ENCODE results near the gene CYBA.

Gene CYBA

DNA sequence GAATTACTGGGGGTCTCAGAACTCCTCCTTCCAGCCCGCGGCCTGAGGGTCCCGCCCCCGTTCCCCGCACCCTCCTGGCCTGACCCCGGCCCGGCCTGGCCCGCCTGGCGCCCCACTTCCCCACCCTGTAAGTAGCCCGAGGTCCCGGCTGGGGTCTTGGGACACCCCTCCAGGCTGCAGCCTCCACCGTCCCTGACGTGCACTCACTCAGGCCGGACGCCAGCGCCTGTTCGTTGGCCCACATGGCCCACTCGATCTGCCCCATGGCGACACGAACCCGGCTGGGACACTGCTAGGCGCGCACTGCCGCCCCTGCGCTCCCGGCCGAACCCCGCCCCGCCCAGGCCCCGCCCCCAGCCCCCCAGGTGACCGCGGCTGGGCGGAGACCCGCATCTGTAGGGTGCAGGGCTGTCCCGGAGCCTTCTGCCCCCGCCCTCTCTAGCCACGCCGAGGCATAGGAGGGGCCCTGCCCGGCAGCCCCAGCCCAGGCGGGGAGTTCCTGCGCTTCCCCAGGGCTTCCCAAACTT, at the start of gene CYBA:
CYBA (minus strand) TSS at position 305 of the 527 bp plus-strand sequence; CDS start at position 265, 40 bp downstream.
- Histone ChIP-seq H3K27me3 (ENCODE audit: control insufficient read depth, insufficient read depth, low read length) (no peaks in the 10 kb centered on the region), H3K9me3 (ENCODE audit: control insufficient read depth, low read length) (no peaks in the 10 kb centered on the region), H3K36me3 (ENCODE audit: control insufficient read depth, insufficient read depth, low read length) (no peaks in the 10 kb centered on the region), H3K4me3 (ENCODE audit: low read length) (peak within 1 kb of the TSS; percentile 87), H3K9ac (ENCODE audit: low read length) (peak within 1 kb of the TSS; percentile 81), H3K4me1 (ENCODE audit: control insufficient read depth, insufficient read depth, low read length) (peaks cover 20% of the 10 kb centered on the region)

DNA sequence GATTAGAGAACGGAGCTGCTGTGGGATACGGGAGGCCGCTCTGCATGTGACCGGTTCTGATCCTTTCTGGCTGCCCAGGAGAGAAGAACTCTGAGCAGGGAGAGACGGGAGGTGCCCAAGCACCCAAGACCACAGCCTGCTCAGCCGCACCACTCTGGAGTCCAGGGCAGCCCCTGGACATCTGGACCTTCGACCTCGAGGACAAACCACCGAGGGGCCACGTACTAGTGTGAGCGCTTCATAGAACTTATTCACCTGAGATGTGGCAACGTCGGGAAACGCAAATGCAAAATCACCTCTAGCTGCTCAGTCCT, 49.4 kb upstream of the CYBA start:
- no peak overlapping the region for H3K9ac ChIP-seq (ENCODE audit: low read length)
- no peaks in the 10 kb centered on the region for H3K9me3 ChIP-seq (ENCODE audit: control insufficient read depth, low read length)
- no peaks in the 10 kb centered on the region for H3K27me3 ChIP-seq (ENCODE audit: control insufficient read depth, insufficient read depth, low read length)
- no peak overlapping the region for H3K4me3 ChIP-seq (ENCODE audit: low read length)
- H3K4me1 ChIP-seq (ENCODE audit: control insufficient read depth, insufficient read depth, low read length): peaks cover 6% of the 10 kb centered on the region
- H3K36me3 ChIP-seq (ENCODE audit: control insufficient read depth, insufficient read depth, low read length): no peaks in the 10 kb centered on the region

DNA sequence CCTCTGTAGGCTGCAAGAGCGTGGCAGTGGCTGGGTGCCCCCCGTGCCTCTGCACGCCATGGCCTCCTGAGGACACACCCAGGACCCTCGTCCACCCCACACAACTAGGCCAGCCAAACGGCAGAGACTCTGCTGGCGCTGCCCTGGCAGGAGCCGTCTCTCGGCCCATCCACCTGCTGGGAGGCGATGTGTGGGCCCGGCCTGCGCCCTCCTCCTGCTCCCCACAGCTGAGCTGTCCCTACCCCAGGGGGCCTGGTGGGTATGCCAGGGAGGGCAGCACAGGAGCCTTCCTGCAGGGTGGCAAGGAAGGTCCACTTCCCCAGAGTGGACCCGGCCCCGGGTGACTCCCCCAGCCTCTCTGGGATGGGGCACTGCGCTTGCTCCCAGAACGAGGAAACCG, 48.3 kb upstream of the CYBA start:
- H3K9me3 ChIP-seq (ENCODE audit: control insufficient read depth, low read length): no peaks in the 10 kb centered on the region
- no peaks in the 10 kb centered on the region for H3K4me1 ChIP-seq (ENCODE audit: control insufficient read depth, insufficient read depth, low read length)
- H3K27me3 ChIP-seq (ENCODE audit: control insufficient read depth, insufficient read depth, low read length): no peaks in the 10 kb centered on the region
- no peak overlapping the region for H3K4me3 ChIP-seq (ENCODE audit: low read length)
- H3K9ac ChIP-seq (ENCODE audit: low read length): no peak overlapping the region
- no peaks in the 10 kb centered on the region for H3K36me3 ChIP-seq (ENCODE audit: control insufficient read depth, insufficient read depth, low read length)

DNA sequence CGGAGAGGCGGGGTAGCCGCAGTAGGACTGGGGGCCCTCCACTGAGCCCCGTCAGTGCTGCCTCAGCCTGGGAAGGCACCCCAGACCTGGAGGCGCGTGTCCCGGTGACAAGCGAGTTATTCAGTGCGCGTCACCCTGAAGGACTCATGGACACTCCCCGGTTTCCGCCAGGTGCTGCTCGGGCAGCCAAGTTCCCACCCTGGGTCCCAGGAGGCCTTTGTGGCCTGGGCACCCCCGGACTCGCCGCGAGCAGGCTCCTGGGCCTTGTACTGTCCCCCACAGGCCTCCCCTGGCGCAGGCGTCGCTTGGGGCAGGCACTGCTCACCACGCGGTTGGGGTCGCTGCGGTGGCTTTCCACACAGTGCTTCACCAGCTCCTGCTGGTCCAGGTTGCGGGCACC, 47.8 kb upstream of the CYBA start:
- no peaks in the 10 kb centered on the region for H3K9me3 ChIP-seq (ENCODE audit: control insufficient read depth, low read length)
- no peaks in the 10 kb centered on the region for H3K36me3 ChIP-seq (ENCODE audit: control insufficient read depth, insufficient read depth, low read length)
- no peaks in the 10 kb centered on the region for H3K27me3 ChIP-seq (ENCODE audit: control insufficient read depth, insufficient read depth, low read length)
- no peak overlapping the region for H3K9ac ChIP-seq (ENCODE audit: low read length)
- no peak overlapping the region for H3K4me3 ChIP-seq (ENCODE audit: low read length)
- H3K4me1 ChIP-seq (ENCODE audit: control insufficient read depth, insufficient read depth, low read length): no peaks in the 10 kb centered on the region

DNA sequence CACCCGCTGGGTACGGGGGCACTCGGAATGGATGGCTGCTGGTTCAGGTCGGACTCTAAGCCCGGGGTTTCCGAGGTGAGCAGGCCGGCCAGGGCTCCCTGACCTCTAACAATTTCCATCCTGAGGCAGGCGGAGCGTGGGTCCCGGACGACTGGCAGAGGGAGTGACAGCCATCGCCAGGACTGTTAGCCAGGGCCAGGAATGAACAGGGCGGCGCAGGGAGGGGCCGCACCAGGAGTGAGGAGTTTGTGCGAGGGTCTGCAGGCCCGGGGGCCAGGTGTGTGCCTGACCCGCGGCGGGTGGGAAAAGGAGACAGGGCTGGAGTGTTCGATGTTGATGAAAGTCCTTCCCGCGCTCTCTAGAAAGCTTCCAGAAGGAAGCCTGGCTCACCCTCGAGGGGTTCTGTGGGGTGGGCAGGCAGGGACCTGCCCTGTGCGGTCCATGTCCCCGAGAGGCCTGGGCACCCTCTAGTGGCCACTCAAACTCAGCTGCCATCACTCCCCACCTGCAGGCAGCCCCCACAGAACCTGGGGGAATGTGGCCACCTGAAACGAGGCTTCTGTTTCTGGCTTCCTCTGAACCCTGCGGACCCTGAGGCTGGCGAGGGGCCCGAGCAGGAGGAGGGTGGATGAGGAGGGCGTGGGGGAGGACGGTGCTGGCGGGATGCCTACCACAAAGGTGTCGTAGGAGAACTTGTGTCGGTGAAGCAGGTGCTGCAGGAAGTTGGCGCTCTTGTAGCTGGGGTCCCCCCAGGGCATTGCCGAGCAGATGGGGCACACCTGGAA, 47.2 kb upstream of the CYBA start:
- no peaks in the 10 kb centered on the region for H3K9me3 ChIP-seq (ENCODE audit: control insufficient read depth, low read length)
- no peaks in the 10 kb centered on the region for H3K27me3 ChIP-seq (ENCODE audit: control insufficient read depth, insufficient read depth, low read length)
- H3K36me3 ChIP-seq (ENCODE audit: control insufficient read depth, insufficient read depth, low read length): no peaks in the 10 kb centered on the region
- H3K4me1 ChIP-seq (ENCODE audit: control insufficient read depth, insufficient read depth, low read length): no peaks in the 10 kb centered on the region
- H3K9ac ChIP-seq (ENCODE audit: low read length): no peak overlapping the region
- no peak overlapping the region for H3K4me3 ChIP-seq (ENCODE audit: low read length)

DNA sequence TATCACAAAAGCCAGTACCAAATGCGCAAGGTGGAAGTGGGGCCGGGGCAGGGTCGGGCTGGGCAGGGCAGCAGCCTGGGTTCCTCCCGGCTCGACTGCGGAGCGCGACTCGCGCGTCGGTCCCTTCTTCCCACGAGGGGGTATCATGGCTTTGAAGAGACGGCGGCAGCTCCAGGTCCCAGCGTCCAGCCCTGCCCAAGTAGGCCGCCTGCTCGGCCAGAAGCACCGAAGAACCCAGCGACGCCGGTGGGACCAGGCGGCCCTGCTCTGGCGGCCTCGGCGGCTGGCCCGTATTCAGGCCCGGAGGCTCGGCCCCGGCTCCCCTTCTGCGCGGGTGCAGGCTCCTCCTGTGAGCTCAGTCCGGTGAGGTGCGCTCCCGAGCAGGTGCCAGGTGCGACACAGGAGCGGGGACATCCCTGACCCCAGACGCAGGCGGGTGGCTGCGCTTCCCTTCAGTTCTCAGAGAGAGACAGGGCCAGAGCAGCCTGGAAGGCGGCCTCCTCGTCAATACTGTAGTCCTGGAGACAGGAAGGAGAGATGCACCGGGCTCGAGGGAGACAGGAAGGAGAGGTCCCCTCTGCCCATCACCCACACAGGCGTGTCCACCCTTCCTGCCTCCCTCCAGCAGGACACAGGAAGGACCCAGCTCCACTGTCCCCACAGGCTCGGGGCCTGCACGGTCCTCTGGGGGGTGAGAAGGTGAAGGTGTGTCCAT, 46.4 kb upstream of the CYBA start:
- Histone ChIP-seq H3K36me3 (ENCODE audit: control insufficient read depth, insufficient read depth, low read length) (no peaks in the 10 kb centered on the region), H3K4me1 (ENCODE audit: control insufficient read depth, insufficient read depth, low read length) (peaks cover 4% of the 10 kb centered on the region), H3K9me3 (ENCODE audit: control insufficient read depth, low read length) (no peaks in the 10 kb centered on the region), H3K27me3 (ENCODE audit: control insufficient read depth, insufficient read depth, low read length) (peaks cover 4% of the 10 kb centered on the region), H3K4me3 (ENCODE audit: low read length) (no peak overlapping the region), H3K9ac (ENCODE audit: low read length) (no peak overlapping the region)

DNA sequence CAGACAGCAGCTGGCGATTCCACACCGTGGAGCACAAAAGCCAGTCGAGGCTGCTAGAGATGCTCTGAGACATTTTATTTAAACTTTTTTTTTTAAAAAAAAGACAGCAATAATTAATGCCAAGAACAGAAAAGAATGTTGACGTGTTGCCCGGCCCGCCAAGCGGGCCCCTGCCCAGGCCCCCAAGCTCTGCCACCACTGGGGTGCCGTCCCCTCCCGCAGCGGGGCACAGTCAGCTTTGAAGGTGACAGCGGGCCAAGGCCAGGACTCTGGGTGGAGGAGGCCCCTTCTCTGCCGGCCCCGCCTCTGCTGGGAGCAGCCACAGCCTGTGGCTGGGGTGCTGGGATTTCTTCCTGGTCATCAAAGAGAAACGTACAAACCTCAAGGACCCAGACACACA, 45.6 kb upstream of the CYBA start:
- Histone ChIP-seq H3K36me3 (ENCODE audit: control insufficient read depth, insufficient read depth, low read length) (no peaks in the 10 kb centered on the region), H3K9me3 (ENCODE audit: control insufficient read depth, low read length) (no peaks in the 10 kb centered on the region), H3K4me1 (ENCODE audit: control insufficient read depth, insufficient read depth, low read length) (peaks cover 8% of the 10 kb centered on the region), H3K27me3 (ENCODE audit: control insufficient read depth, insufficient read depth, low read length) (peaks cover 6% of the 10 kb centered on the region), H3K4me3 (ENCODE audit: low read length) (no peak overlapping the region), H3K9ac (ENCODE audit: low read length) (no peak overlapping the region)

DNA sequence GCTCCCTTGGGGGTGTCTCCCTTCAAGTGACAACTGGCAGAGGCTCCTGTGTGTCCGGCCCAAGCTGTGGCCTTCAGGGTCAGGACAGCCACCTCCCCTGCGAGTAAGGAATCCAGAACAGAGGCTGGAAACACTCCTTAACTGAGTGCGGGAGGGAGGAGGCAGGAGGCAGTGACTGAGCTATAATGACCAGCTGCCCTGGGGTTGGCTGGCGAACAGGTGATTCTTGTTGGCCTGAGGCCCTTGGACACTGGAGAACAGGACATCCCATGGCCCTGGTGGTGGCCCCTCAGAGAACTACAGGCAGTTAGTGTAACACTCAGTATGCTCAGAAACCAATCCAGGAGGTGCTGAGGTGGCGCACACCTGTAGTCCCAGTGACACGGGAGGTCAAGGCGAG, 44.9 kb upstream of the CYBA start:
- Histone ChIP-seq H3K9me3 (ENCODE audit: control insufficient read depth, low read length) (no peaks in the 10 kb centered on the region), H3K9ac (ENCODE audit: low read length) (no peak overlapping the region), H3K27me3 (ENCODE audit: control insufficient read depth, insufficient read depth, low read length) (peaks cover 13% of the 10 kb centered on the region), H3K4me3 (ENCODE audit: low read length) (no peak overlapping the region), H3K36me3 (ENCODE audit: control insufficient read depth, insufficient read depth, low read length) (no peaks in the 10 kb centered on the region), H3K4me1 (ENCODE audit: control insufficient read depth, insufficient read depth, low read length) (peaks cover 8% of the 10 kb centered on the region)

DNA sequence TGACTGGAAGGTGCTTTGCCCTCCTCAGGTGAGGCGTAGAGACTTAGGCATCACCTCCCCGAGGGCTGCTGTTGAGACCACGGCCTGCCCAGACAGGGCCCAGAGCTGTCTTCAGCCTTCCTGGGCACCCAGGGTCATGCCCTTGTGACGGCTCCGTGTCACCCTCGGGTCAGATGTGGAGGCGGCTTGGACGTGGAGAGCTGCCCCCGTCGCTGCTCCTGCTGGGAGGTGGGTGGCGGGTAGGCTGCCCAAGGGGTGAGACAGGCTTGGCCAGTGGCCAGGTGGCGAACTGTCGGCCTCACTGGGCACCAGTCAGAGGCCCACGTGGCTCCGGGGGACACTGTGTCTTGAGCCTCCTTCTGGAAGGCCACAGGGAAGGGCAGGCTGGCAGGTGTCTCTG, 44.4 kb upstream of the CYBA start:
- H3K36me3 ChIP-seq (ENCODE audit: control insufficient read depth, insufficient read depth, low read length): no peaks in the 10 kb centered on the region
- no peaks in the 10 kb centered on the region for H3K9me3 ChIP-seq (ENCODE audit: control insufficient read depth, low read length)
- peaks cover 16% of the 10 kb centered on the region for H3K27me3 ChIP-seq (ENCODE audit: control insufficient read depth, insufficient read depth, low read length)
- peaks cover 8% of the 10 kb centered on the region for H3K4me1 ChIP-seq (ENCODE audit: control insufficient read depth, insufficient read depth, low read length)
- H3K4me3 ChIP-seq (ENCODE audit: low read length): no peak overlapping the region
- H3K9ac ChIP-seq (ENCODE audit: low read length): no peak overlapping the region

DNA sequence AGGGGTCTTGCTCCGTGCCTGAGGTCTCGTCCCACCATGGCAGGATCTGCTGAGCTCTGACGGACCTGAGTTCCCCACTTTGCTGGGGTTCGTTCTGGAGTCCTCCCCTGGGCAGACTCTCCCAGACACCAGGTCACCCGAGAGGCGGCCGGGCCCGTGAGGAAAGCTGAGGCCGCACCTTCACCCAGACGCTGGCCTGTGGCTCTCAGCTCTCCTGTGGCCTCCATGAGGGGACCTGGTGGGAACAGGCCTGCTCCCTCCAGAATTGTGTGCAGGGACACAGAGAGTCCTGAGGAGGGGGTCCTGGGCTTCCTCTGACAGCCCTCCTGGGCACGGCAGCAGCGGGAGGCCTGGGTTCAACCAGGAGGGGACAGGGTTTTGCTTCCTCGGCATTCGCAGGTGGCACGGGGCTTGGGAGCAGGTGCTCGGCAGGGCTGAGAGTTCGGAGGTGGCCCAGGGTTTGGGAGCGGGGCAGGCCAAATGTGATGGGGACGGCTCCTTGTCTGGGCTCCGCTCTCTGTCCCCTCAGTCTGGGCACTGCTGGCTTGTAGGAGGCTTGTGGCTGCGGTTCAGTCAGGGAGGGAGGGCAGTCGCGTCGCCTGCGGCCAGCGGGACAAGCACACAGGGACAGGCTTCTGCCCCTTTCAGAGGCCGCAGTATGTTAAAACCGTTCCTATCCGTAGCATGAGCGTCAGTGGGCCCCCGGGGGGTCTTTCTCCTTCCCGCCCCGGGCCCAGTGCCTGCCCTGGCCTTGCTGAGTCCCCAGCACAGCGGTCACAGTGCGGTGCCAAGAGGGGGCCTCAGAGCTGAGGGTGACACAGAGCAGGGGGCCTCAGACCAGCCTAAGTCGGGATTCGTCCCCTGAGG, 43.6 kb upstream of the CYBA start:
- no peaks in the 10 kb centered on the region for H3K36me3 ChIP-seq (ENCODE audit: control insufficient read depth, insufficient read depth, low read length)
- H3K9me3 ChIP-seq (ENCODE audit: control insufficient read depth, low read length): no peaks in the 10 kb centered on the region
- H3K4me1 ChIP-seq (ENCODE audit: control insufficient read depth, insufficient read depth, low read length): peaks cover 8% of the 10 kb centered on the region
- no peak overlapping the region for H3K9ac ChIP-seq (ENCODE audit: low read length)
- peaks cover 16% of the 10 kb centered on the region for H3K27me3 ChIP-seq (ENCODE audit: control insufficient read depth, insufficient read depth, low read length)
- no peak overlapping the region for H3K4me3 ChIP-seq (ENCODE audit: low read length)

DNA sequence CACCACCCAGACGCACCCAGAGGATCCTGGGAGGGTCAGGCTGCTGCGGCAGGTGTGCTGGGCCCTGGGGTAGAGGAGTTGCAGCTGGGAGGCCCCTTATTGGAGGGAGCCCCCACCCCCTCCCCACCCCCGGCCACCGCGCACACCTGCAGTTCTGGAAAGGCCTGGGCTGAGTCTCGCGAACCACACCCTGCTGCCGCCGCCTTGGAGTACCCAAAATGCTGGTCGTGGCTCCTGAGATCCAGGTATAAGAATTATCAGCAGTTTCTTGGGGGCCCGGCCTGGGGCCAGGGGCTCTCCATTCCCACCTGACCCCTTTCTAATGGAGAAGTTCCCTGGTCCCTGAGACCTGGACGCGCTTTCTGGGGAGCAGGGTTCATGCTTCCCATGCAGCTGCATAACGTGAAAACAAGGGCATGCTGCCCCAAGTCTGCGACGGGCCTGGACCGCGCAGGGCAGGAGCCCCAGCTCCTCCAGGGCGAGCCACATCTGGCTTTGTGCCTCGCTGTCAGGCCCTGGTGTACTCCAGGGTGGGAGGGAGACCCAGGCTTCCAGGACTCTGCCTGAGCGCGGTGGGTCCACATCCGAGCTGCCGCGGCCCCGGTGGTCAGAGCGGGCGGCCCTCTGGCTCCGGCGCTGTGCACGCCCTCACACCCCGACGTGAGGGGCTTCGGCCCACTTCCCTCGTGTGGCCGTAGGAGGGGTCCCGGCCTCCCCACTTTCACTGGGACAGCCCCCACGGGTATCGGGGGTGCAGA, 42.7 kb upstream of the CYBA start:
- peaks cover 22% of the 10 kb centered on the region for H3K27me3 ChIP-seq (ENCODE audit: control insufficient read depth, insufficient read depth, low read length)
- no peaks in the 10 kb centered on the region for H3K9me3 ChIP-seq (ENCODE audit: control insufficient read depth, low read length)
- H3K9ac ChIP-seq (ENCODE audit: low read length): no peak overlapping the region
- H3K4me3 ChIP-seq (ENCODE audit: low read length): no peak overlapping the region
- no peaks in the 10 kb centered on the region for H3K36me3 ChIP-seq (ENCODE audit: control insufficient read depth, insufficient read depth, low read length)
- H3K4me1 ChIP-seq (ENCODE audit: control insufficient read depth, insufficient read depth, low read length): peaks cover 8% of the 10 kb centered on the region
